Erythroblast (primary cell): ENCODE data around the gene SLC1A3.

Source experiments
- GATA1 ChIP-seq: IDR thresholded peaks from 2 replicates; pipeline ENCODE4 v1.6.1; 2011; ENCODE audit warnings: low read depth, mild to moderate bottlenecking, control low read depth, low read length, moderate library complexity
- POLR2A ChIP-seq: IDR thresholded peaks from 2 replicates; pipeline ENCODE4 v1.6.1; 2011; ENCODE audit warnings: mild to moderate bottlenecking, low read length

GRCh38 chr5:36724467-36725332 lies 118.3 kb downstream of the SLC1A3 start:
- peak; percentile 56 for TF ChIP-seq POLR2A
- no peak for TF ChIP-seq GATA1
